Choroid plexus epithelial cell (primary cell): ENCODE measurements around the gene TMEM198.
A peak's percentile ranks its signal among the peaks of the same experiment; 100 is the strongest.

Experiments
- DNase-seq: peaks from one replicate; pipeline ENCODE4 v3.0.0-alpha.2; 2010; ENCODE audit warnings: low read depth
- H3K4me3 ChIP-seq: 2 replicates; pipeline ENCODE4 v1.5.1; 2011; ENCODE audit warnings: low read depth, mild to moderate bottlenecking, control low read depth, low read length, moderate library complexity
- CTCF ChIP-seq: conservative IDR thresholded peaks from 2 replicates; pipeline ENCODE4 v1.5.1; 2011; ENCODE audit warnings: low read depth, mild to moderate bottlenecking, control low read depth, inconsistent platforms, low read length, moderate library complexity

TMEM198 gene

GRCh38 chr2:219543596-219544358, at the start of gene TMEM198, which contains the start of gene CHPF:
Gene TMEM198 (plus strand): TSS chr2:219544028. CDS start chr2:219544728, 700 bp downstream.
Gene CHPF (minus strand): TSS chr2:219543809. CDS start chr2:219543538, 271 bp downstream.
- peak; percentile 98 for DNase-seq
- TF ChIP-seq CTCF, result no peak
- H3K4me3 ChIP-seq, result peak within 1 kb of the TSS; percentile 77

GRCh38 chr2:219494952-219495530, 48.8 kb upstream of the TMEM198 start:
- DNase-seq, result no peak
- H3K4me3 ChIP-seq, result no peak overlapping the region
- TF ChIP-seq CTCF, result no peak

- H3K4me3 ChIP-seq, result no peak overlapping the region
- peak; percentile 82 for DNase-seq
- TF ChIP-seq CTCF, result peak; percentile 77
Observed at GRCh38 chr2:219495531-219496122, 48.2 kb upstream of the TMEM198 start.

- TF ChIP-seq CTCF, result no peak
- DNase-seq, result no peak
- no peak overlapping the region for H3K4me3 ChIP-seq
Observed at GRCh38 chr2:219496247-219496824, 47.5 kb upstream of the TMEM198 start.

GRCh38 chr2:219496825-219497494, 46.9 kb upstream of the TMEM198 start:
- peak; percentile 28 for DNase-seq
- no peak for TF ChIP-seq CTCF
- no peak overlapping the region for H3K4me3 ChIP-seq

GRCh38 chr2:219497495-219498279, 46.1 kb upstream of the TMEM198 start:
- no peak for TF ChIP-seq CTCF
- DNase-seq, result peak; percentile 84
- H3K4me3 ChIP-seq, result peak overlapping the region; percentile 84
